ENCODE results near the gene RAB11FIP4. TPM values are rescaled to one million over a fixed set of nuclear protein-coding genes. Genes with fewer than 3 reads are reported as not detected.

RAB11FIP4 gene
- total and polyA plus RNA-seq, 12 donors: 1.6 to 13.9 (median 8.4) TPM

DNA sequence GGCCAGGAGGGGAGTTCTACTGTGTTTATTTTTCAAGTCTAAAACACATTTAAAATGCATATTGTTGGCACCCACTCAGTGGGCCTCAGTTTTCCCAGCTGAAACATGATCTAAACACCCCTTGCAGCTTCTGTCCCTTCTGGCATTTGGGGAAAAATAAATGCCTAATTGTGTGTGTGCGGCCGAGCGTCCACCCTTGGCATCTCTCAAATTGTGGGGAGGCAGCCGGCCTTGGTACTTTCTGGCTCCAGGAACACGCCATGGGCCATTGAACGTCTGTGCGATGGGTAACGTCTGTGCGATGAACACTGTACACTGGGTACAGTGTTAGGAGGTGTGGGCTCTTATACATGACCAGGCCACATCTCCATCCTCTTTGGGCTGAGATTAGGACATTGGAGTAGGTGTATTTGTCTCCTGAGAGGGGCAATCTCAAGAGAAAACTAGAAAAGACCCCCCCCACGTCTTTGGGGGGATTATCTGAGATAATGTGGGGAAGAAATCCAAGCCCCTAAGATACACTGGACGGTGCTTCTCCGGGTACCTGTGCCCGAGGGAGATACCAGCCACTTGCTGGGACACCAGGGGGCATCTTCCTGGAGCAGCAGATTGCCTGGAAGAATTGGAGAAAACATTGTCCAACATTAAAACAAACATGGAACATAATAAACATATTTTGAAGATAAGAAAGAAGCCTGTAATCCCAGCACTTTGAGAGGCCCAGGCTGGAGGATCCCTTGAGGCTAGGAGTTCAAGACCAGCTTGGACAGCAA is 54.9 kb downstream of the RAB11FIP4 start:
- Histone ChIP-seq H3K36me3 (no peaks in the 10 kb centered on the region), H3K4me3 (no peak overlapping the region), H3K4me1 (no peaks in the 10 kb centered on the region), H3K9me3 (no peaks in the 10 kb centered on the region), H3K27me3 (no peaks in the 10 kb centered on the region), H3K27ac (no peak overlapping the region)
- DNase-seq: no peak
- 82 to 83% methylated on average over 13 of the region's 13 CpGs for WGBS, 2 donors
- intact Hi-C loops (cut with DNase I): no loop called here
- ATAC-seq: no peak
- TF ChIP-seq, protein P1, sequence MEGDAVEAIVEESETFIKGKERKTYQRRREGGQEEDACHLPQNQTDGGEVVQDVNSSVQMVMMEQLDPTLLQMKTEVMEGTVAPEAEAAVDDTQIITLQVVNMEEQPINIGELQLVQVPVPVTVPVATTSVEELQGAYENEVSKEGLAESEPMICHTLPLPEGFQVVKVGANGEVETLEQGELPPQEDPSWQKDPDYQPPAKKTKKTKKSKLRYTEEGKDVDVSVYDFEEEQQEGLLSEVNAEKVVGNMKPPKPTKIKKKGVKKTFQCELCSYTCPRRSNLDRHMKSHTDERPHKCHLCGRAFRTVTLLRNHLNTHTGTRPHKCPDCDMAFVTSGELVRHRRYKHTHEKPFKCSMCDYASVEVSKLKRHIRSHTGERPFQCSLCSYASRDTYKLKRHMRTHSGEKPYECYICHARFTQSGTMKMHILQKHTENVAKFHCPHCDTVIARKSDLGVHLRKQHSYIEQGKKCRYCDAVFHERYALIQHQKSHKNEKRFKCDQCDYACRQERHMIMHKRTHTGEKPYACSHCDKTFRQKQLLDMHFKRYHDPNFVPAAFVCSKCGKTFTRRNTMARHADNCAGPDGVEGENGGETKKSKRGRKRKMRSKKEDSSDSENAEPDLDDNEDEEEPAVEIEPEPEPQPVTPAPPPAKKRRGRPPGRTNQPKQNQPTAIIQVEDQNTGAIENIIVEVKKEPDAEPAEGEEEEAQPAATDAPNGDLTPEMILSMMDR (IDR thresholded peaks at IDR 0.05): peak in 2 of 9 donors; percentile 14 to 20

DNA sequence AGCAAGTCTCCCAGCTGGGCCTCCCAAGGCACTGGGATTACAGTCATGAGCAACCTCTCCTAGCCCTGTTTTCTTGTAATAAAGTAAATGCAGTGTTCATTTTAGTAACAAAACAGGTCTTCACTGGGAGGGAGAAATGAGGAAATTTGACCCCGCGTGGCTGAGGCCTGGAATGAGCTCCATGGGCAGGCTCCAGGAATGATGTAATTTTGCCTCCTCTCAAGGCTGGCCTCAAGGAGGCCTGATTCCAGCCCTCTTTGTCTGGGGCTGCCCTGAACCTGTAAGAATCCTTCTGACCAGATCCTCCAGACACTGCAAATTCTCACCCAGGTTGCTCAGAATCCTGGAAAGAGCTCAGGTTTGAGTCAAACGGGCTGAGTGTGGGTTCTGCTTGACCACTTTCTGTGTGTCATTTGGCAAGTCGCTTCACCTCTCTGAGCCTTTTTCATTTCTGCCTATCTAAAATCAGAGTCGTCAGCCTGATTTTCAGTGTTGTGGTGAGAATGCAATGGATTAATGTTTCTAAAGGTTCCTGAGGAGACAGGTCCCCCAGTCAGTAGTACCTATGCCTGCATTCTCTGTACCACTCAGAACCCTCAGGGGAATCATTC is 57.1 kb downstream of the RAB11FIP4 start:
- DNase-seq (no peak), ATAC-seq (peak in 1 of 8 donors; percentile 21)
- Histone ChIP-seq H3K27me3 (no peaks in the 10 kb centered on the region), H3K4me3 (no peak overlapping the region), H3K9me3 (no peaks in the 10 kb centered on the region), H3K27ac (no peak overlapping the region), H3K4me1 (peaks cover 0 to 9% (median 0%) of the 10 kb centered on the region in 9 donors), H3K36me3 (no peaks in the 10 kb centered on the region)
- intact Hi-C loops (cut with DNase I): no loop called here
- TF ChIP-seq, protein P1 (IDR thresholded peaks at IDR 0.05): no peak
- WGBS, 2 donors: 77 to 81% methylated on average over 5 of the region's 5 CpGs

DNA sequence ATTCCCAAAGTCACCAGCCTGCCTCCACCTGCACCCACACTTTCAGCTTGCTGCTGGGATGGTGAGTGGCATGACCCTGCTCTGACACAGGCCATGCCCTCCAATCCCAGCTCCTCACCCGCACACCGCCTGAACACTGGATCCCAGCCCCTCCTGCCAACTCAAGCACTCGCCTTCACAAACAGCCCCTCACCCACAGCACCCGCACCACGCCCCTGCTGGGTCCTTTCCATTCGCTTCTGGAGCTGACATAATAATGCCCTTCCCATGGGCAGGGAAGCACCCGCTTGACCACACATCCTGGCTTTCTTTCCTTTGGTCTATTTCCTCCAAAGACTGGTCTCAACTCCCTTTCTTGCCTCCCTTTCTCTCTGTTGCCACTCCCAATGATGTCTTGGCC is 57.6 kb downstream of the RAB11FIP4 start:
- Histone ChIP-seq H3K4me1 (peaks cover 0 to 9% (median 0%) of the 10 kb centered on the region in 9 donors), H3K9me3 (no peaks in the 10 kb centered on the region), H3K36me3 (no peaks in the 10 kb centered on the region), H3K27me3 (no peaks in the 10 kb centered on the region), H3K4me3 (no peak overlapping the region), H3K27ac (no peak overlapping the region)
- intact Hi-C loops (cut with DNase I): no loop called here
- ATAC-seq (no peak), DNase-seq (no peak)
- 77 to 83% methylated on average over 7 of the region's 7 CpGs for WGBS, 2 donors
- TF ChIP-seq, protein P1 (IDR thresholded peaks at IDR 0.05): no peak

DNA sequence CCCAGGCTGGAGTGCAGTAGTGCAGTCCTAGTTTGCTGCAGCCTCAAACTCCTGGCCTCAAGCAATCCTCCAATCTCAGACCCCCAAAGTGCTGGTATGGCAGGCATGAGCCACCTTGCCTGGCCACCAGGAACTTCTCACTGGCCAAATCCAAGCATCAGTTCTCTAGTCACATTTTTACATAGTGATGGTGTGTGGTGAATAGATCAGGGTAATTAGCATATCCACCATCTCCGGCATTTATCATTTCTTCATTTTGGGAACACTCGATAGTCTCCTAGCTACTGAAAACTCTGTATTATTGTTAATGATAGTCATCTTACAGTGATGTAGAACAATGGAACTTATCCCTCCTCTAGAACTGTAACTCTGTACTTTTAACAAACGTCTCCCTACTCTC is 58.3 kb downstream of the RAB11FIP4 start:
- Histone ChIP-seq H3K9me3 (no peaks in the 10 kb centered on the region), H3K27ac (no peak overlapping the region), H3K36me3 (no peaks in the 10 kb centered on the region), H3K4me3 (no peak overlapping the region), H3K4me1 (peaks cover 0 to 9% (median 0%) of the 10 kb centered on the region in 9 donors), H3K27me3 (no peaks in the 10 kb centered on the region)
- 69 to 76% methylated on average over 3 of the region's 3 CpGs for WGBS, 2 donors
- TF ChIP-seq, protein P1 (IDR thresholded peaks at IDR 0.05): no peak
- DNase-seq: no peak
- intact Hi-C loops (cut with DNase I): no loop called here
- no peak for ATAC-seq

All from heart right ventricle (tissue), 16 donors.